T-helper 2 cell treated with Interferon-gamma antibody and Interleukin-4, amounts not matched to agents 100 ng/mL and 5 ng/mL, for 36 hours (primary cell): Measurements from ENCODE around the gene GOLM1. TPM values are rescaled to one million over a fixed set of nuclear protein-coding genes. Genes with fewer than 3 reads are reported as not detected.

Source experiments
- intact Hi-C: fragments of 100-400 bp; cut with micrococcal nuclease; formaldehyde crosslinking; loops from one replicate; pipeline ENCODE4 v1.15.1; 2023
- total RNA-seq: library from RNA; stranded (reverse); gene quantifications from 2 replicates; pipeline ENCODE4 v1.2.3, GENCODE V29; 2022

Gene GOLM1
- total RNA-seq, 1 donor from 2014 or later, result 3.7 TPM

GRCh38 chr9:85994191-85994590 lies 105.2 kb downstream of the GOLM1 start:
- intact Hi-C loops, result no loop called here

GRCh38 chr9:85987236-85987635 lies 112.1 kb downstream of the GOLM1 start:
- intact Hi-C loops, result no loop called here

GRCh38 chr9:85984457-85984856 lies 114.9 kb downstream of the GOLM1 start:
- intact Hi-C loops, result no loop called here

GRCh38 chr9:85981369-85981768 lies 118.0 kb downstream of the GOLM1 start:
- intact Hi-C loops, result no loop called here

GRCh38 chr9:85978496-85978895 lies 120.9 kb downstream of the GOLM1 start:
- intact Hi-C loops, result no loop called here

Other genes with a start within 250 kb of the GOLM1 start
- gene NAA35, start 158.4 kb downstream of the GOLM1 start, total RNA-seq, result 22.9 and 24.7 TPM in 2 replicates
- 0.25 and 0.82 TPM in 2 replicates for gene C9orf153, start 160.1 kb upstream of the GOLM1 start, total RNA-seq
- gene ISCA1, start 183.0 kb upstream of the GOLM1 start, total RNA-seq, result 22.1 and 23.9 TPM in 2 replicates